HCT116 (cell line): Measurements from ENCODE around the gene SFXN5. TPM values are rescaled to one million over a fixed set of nuclear protein-coding genes. Genes with fewer than 3 reads are reported as not detected.

Experiments used
- ATAC-seq: fragments of 200-7000 bp; cut with Tn5 transposase; 2 replicates; pipeline ENCODE4 v1.9.1; 2020; ENCODE audit warnings: mild to moderate bottlenecking, moderate library complexity
- BruUV-seq: library from RNA; stranded (reverse); fragments of 400-500 nt; replicated peaks from 2 replicates; lab custom pipeline; 2021; lab: Mats Ljungman, UMichigan
- CTCF ChIA-PET: fragments of 300-600 bp; sonication (Branson Sonifier 250); formaldehyde crosslinking; loops from one replicate; lab custom pipeline; 2021; ENCODE audit warnings: antibody characterized with exemption; lab: Charles Lee
- POLR2A ChIA-PET: fragments of 300-600, 350-600 bp; sonication (Branson Sonifier 250); formaldehyde crosslinking; loops from one replicate; lab custom pipeline; 2021; ENCODE audit warnings: antibody characterized with exemption; lab: Charles Lee
- RAD21 ChIA-PET, 2 experiments: fragments of 300-600 bp; sonication (Branson Sonifier 250); formaldehyde crosslinking; loops; one replicate each; lab custom pipeline; 2023; ENCODE audit warnings: low total read pairs in 2 of 2; ENCODE audit not compliant: uncharacterized antibody in 2 of 2, unreplicated experiment in 2 of 2, low non-redundant PET in 1 of 2; lab: Charles Lee
- DNase-seq: peaks from one replicate; pipeline ENCODE4 v3.0.0-alpha.2; 2010; ENCODE audit warnings: low read depth, low spot score
- H2AFZ ChIP-seq: fragments of 200-600 bp; shearing (Covaris generic), sonication (generic); 2 replicates; pipeline ENCODE4 v1.6.1; 2017; ENCODE audit warnings: low read depth, mixed run types, mixed read lengths, antibody characterized with exemption, low read length; ENCODE audit not compliant: poor library complexity, severe bottlenecking
- H3K27ac ChIP-seq: 2 replicates; pipeline ENCODE4 v1.5.1; 2012; ENCODE audit warnings: low read depth, low read length
- H3K27me3 ChIP-seq: fragments of 200-600 bp; sonication (generic); 2 replicates; pipeline ENCODE4 v1.6.1; 2016; ENCODE audit warnings: mixed run types, low read length, mixed read lengths; ENCODE audit not compliant: insufficient read depth
- H3K36me3 ChIP-seq, 2 experiments: fragments of 200-500 bp in 1 of 2; fragments of 200-600 bp in 1 of 2; sonication (Bioruptor generic) in 1 of 2; sonication (generic) in 1 of 2; 2 replicates each; pipeline versions ENCODE4 v1.5.1 to v1.6.1; 2014 to 2016; ENCODE audit warnings: low read length in 2 of 2, inconsistent platforms in 1 of 2, mixed read lengths in 1 of 2, mixed run types in 1 of 2; ENCODE audit not compliant: insufficient read depth in 2 of 2, control insufficient read depth in 1 of 2
- H3K4me1 ChIP-seq, 2 experiments: fragments of 200-600 bp in 1 of 2; sonication (generic) in 1 of 2; 2 replicates each; pipeline versions ENCODE4 v1.5.1 to v1.6.1; 2012 to 2017; ENCODE audit warnings: low read length in 2 of 2, inconsistent platforms in 1 of 2, mild to moderate bottlenecking in 1 of 2, mixed read lengths in 1 of 2, mixed run types in 1 of 2, moderate library complexity in 1 of 2; ENCODE audit not compliant: insufficient read depth in 2 of 2, control insufficient read depth in 1 of 2
- H3K4me2 ChIP-seq: fragments of 200-600 bp; sonication (generic); 2 replicates; pipeline ENCODE4 v1.6.1; 2017; ENCODE audit warnings: mixed run types, low read length, mixed read lengths
- H3K4me3 ChIP-seq, 2 experiments: fragments of 200-600 bp in 1 of 2; sonication (generic) in 1 of 2; replicated peaks in 1 of 2; 2 replicates each; pipeline ENCODE4 v1.5.1; 2011 to 2016; ENCODE audit warnings: low read length in 2 of 2, control low read depth in 1 of 2, low read depth in 1 of 2, mild to moderate bottlenecking in 1 of 2, mixed read lengths in 1 of 2, mixed run types in 1 of 2
- H3K79me2 ChIP-seq: fragments of 200-600 bp; sonication (generic); 2 replicates; pipeline ENCODE4 v1.6.1; 2017; ENCODE audit warnings: mild to moderate bottlenecking, mixed run types, low read length, moderate library complexity, mixed read lengths; ENCODE audit not compliant: insufficient read depth
- H3K9ac ChIP-seq: fragments of 200-600 bp; sonication (generic); 2 replicates; pipeline ENCODE4 v1.6.1; 2016; ENCODE audit warnings: low read length, mixed read lengths
- H3K9me2 ChIP-seq: fragments of 200-600 bp; sonication (generic), shearing (Covaris generic); 2 replicates; pipeline ENCODE4 v1.6.1; 2017; ENCODE audit warnings: mixed run types, mild to moderate bottlenecking, moderate library complexity; ENCODE audit not compliant: insufficient read depth
- H3K9me3 ChIP-seq, 2 experiments: fragments of 200-500 bp in 1 of 2; fragments of 200-600 bp in 1 of 2; sonication (Bioruptor generic) in 1 of 2; sonication (generic) in 1 of 2; 2 replicates each; pipeline ENCODE4 v1.6.1; 2014 to 2017; ENCODE audit warnings: low read length in 2 of 2, mixed read lengths in 2 of 2, inconsistent platforms in 1 of 2, low read depth in 1 of 2, mild to moderate bottlenecking in 1 of 2, mixed run types in 1 of 2, moderate library complexity in 1 of 2; ENCODE audit not compliant: control insufficient read depth in 1 of 2, insufficient read depth in 1 of 2
- H4K20me1 ChIP-seq: fragments of 200-600 bp; sonication (generic), shearing (Covaris generic); 2 replicates; pipeline ENCODE4 v1.6.1; 2017; ENCODE audit warnings: mixed run types, mild to moderate bottlenecking, moderate library complexity; ENCODE audit not compliant: insufficient read depth
- CBX3 ChIP-seq: IDR thresholded peaks from 2 replicates; pipeline ENCODE4 v1.6.1; 2012; ENCODE audit warnings: low read depth
- CEBPB ChIP-seq: IDR thresholded peaks from 2 replicates; pipeline ENCODE4 v1.6.1; 2012; ENCODE audit warnings: low read depth
- CTCF ChIP-seq, 3 experiments: fragments of 200-600 bp in 1 of 3; sonication (generic) in 1 of 3; IDR thresholded peaks in 2 of 3; conservative IDR thresholded peaks in 1 of 3; 2 replicates each; pipeline ENCODE4 v1.5.1; 2012 to 2017; ENCODE audit warnings: low read depth in 2 of 3, low read length in 2 of 3, antibody characterized with exemption in 1 of 3, borderline replicate concordance in 1 of 3, control low read depth in 1 of 3, mild to moderate bottlenecking in 1 of 3, mixed read lengths in 1 of 3, mixed run types in 1 of 3, moderate library complexity in 1 of 3; ENCODE audit not compliant: insufficient read depth in 1 of 3
- EGR1 ChIP-seq: IDR thresholded peaks from 2 replicates; pipeline ENCODE4 v1.6.1; 2012; ENCODE audit warnings: low read depth
- JUND ChIP-seq: IDR thresholded peaks from 2 replicates; pipeline ENCODE4 v1.6.1; 2012
- POLR2AphosphoS5 ChIP-seq: IDR thresholded peaks from 2 replicates; pipeline ENCODE4 v1.6.1; 2011; ENCODE audit warnings: mild to moderate bottlenecking, low read depth, low read length, moderate library complexity
- REST ChIP-seq: IDR thresholded peaks from 2 replicates; pipeline ENCODE4 v1.6.1; 2012; ENCODE audit warnings: low read depth
- SIN3A ChIP-seq: IDR thresholded peaks from 2 replicates; pipeline ENCODE4 v1.6.1; 2012; ENCODE audit warnings: low read depth
- SP1 ChIP-seq: IDR thresholded peaks from 2 replicates; pipeline ENCODE4 v1.6.1; 2012; ENCODE audit warnings: low read depth
- SRF ChIP-seq: IDR thresholded peaks from 2 replicates; pipeline ENCODE4 v1.6.1; 2012; ENCODE audit warnings: low read depth
- TCF7L2 ChIP-seq: IDR thresholded peaks from 2 replicates; pipeline ENCODE4 v1.7.0; 2011; ENCODE audit warnings: borderline replicate concordance, inconsistent platforms; ENCODE audit not compliant: insufficient read depth, insufficient read length; ENCODE audit errors: extremely low read depth
- YY1 ChIP-seq: IDR thresholded peaks from 2 replicates; pipeline ENCODE4 v1.6.1; 2011; ENCODE audit warnings: low read length, low read depth, moderate library complexity, mild to moderate bottlenecking; ENCODE audit not compliant: insufficient replicate concordance; ENCODE audit errors: extremely low read depth
- ZBTB33 ChIP-seq: IDR thresholded peaks from 2 replicates; pipeline ENCODE4 v1.6.1; 2011; ENCODE audit warnings: mild to moderate bottlenecking, low read length, moderate library complexity; ENCODE audit not compliant: insufficient replicate concordance; ENCODE audit errors: extremely low read depth
- ZFX ChIP-seq: fragments of 450-650 bp; IDR thresholded peaks from 2 replicates; pipeline ENCODE4 v1.6.1; 2017
- intact Hi-C: fragments of 100-400 bp; cut with micrococcal nuclease; formaldehyde crosslinking; loops from 2 replicates; pipeline ENCODE4 v1.10.0; 2022
- total RNA-seq: library from RNA; stranded (reverse); gene quantifications from one replicate; pipeline ENCODE4 v1.2.1, GENCODE V29; 2021; ENCODE audit not compliant: unreplicated experiment

Gene SFXN5
- total RNA-seq, 1 experiment from 2014 or later = 10.0 TPM

- ATAC-seq = no peak
- Histone ChIP-seq H2AFZ (no peak overlapping the region), H4K20me1 (no peaks in the 10 kb centered on the region), H3K4me2 (no peak overlapping the region), H3K27ac (no peak overlapping the region), H3K4me1 (peaks cover 8 to 17% of the 10 kb centered on the region in 2 experiments), H3K27me3 (no peaks in the 10 kb centered on the region), H3K79me2 (no peaks in the 10 kb centered on the region), H3K36me3 (no peaks in the 10 kb centered on the region), H3K9me2 (no peaks in the 10 kb centered on the region), H3K9me3 (no peaks in the 10 kb centered on the region), H3K9ac (no peak overlapping the region), H3K4me3 (no peak overlapping the region)
- CTCF ChIA-PET = interaction anchor here (1.2 to 1.4 kb wide), 3 partner anchors 16 to 181 kb away, joined by 3 to 4 read pairs (median 4); no protein-coding TSS in a partner anchor
- intact Hi-C loops = no loop called here
- no peak for DNase-seq
- BruUV-seq = no TSS peak
- RAD21 ChIA-PET = no interaction called here
- POLR2A ChIA-PET = interaction anchor here (0.7 kb wide), 1 partner anchor 11 kb away, joined by 4 read pairs; no protein-coding TSS in a partner anchor
- no peak for TF ChIP-seq JUND
- no peak for TF ChIP-seq ZFX
- no peak for TF ChIP-seq YY1
- no peak for TF ChIP-seq SRF
- TF ChIP-seq REST = no peak
- no peak for TF ChIP-seq EGR1
- TF ChIP-seq CEBPB = no peak
- no peak for TF ChIP-seq CBX3
- no peak for TF ChIP-seq POLR2AphosphoS5
- TF ChIP-seq ZBTB33 = no peak
- TF ChIP-seq SP1 = no peak
- no peak for TF ChIP-seq CTCF (IDR thresholded peaks at IDR 0.05 in 2 of 3, conservative IDR thresholded peaks at IDR 0.05 in 1 of 3; ENCODE audit: borderline replicate concordance in 1 of 3, insufficient read depth in 1 of 3, low read depth in 2 of 3, low read length in 2 of 3)
- no peak for TF ChIP-seq SIN3A
- no peak for TF ChIP-seq TCF7L2
These were observed 75.4 kb downstream of the SFXN5 start for GRCh38 chr2:72996117-72996502.
